HCT116 (cell line): ENCODE results near the gene GNG10. TPM values are rescaled to one million over a fixed set of nuclear protein-coding genes. Genes with fewer than 3 reads are reported as not detected.

Experiments used
- ATAC-seq: fragments of 200-7000 bp; cut with Tn5 transposase; 2 replicates; pipeline ENCODE4 v1.9.1; 2020; ENCODE audit warnings: mild to moderate bottlenecking, moderate library complexity
- BruUV-seq: library from RNA; stranded (reverse); fragments of 400-500 nt; replicated peaks from 2 replicates; lab custom pipeline; 2021; lab: Mats Ljungman, UMichigan
- CTCF ChIA-PET: fragments of 300-600 bp; sonication (Branson Sonifier 250); formaldehyde crosslinking; loops from one replicate; lab custom pipeline; 2021; ENCODE audit warnings: antibody characterized with exemption; lab: Charles Lee
- POLR2A ChIA-PET: fragments of 300-600, 350-600 bp; sonication (Branson Sonifier 250); formaldehyde crosslinking; loops from one replicate; lab custom pipeline; 2021; ENCODE audit warnings: antibody characterized with exemption; lab: Charles Lee
- RAD21 ChIA-PET, 2 experiments: fragments of 300-600 bp; sonication (Branson Sonifier 250); formaldehyde crosslinking; loops; one replicate each; lab custom pipeline; 2023; ENCODE audit warnings: low total read pairs in 2 of 2; ENCODE audit not compliant: uncharacterized antibody in 2 of 2, unreplicated experiment in 2 of 2, low non-redundant PET in 1 of 2; lab: Charles Lee
- DNase-seq: peaks from one replicate; pipeline ENCODE4 v3.0.0-alpha.2; 2010; ENCODE audit warnings: low read depth, low spot score
- H2AFZ ChIP-seq: fragments of 200-600 bp; shearing (Covaris generic), sonication (generic); 2 replicates; pipeline ENCODE4 v1.6.1; 2017; ENCODE audit warnings: low read depth, mixed run types, mixed read lengths, antibody characterized with exemption, low read length; ENCODE audit not compliant: poor library complexity, severe bottlenecking
- H3K27ac ChIP-seq: 2 replicates; pipeline ENCODE4 v1.5.1; 2012; ENCODE audit warnings: low read depth, low read length
- H3K27me3 ChIP-seq: fragments of 200-600 bp; sonication (generic); 2 replicates; pipeline ENCODE4 v1.6.1; 2016; ENCODE audit warnings: mixed run types, low read length, mixed read lengths; ENCODE audit not compliant: insufficient read depth
- H3K36me3 ChIP-seq, 2 experiments: fragments of 200-500 bp in 1 of 2; fragments of 200-600 bp in 1 of 2; sonication (Bioruptor generic) in 1 of 2; sonication (generic) in 1 of 2; 2 replicates each; pipeline versions ENCODE4 v1.5.1 to v1.6.1; 2014 to 2016; ENCODE audit warnings: low read length in 2 of 2, inconsistent platforms in 1 of 2, mixed read lengths in 1 of 2, mixed run types in 1 of 2; ENCODE audit not compliant: insufficient read depth in 2 of 2, control insufficient read depth in 1 of 2
- H3K4me1 ChIP-seq, 2 experiments: fragments of 200-600 bp in 1 of 2; sonication (generic) in 1 of 2; 2 replicates each; pipeline versions ENCODE4 v1.5.1 to v1.6.1; 2012 to 2017; ENCODE audit warnings: low read length in 2 of 2, inconsistent platforms in 1 of 2, mild to moderate bottlenecking in 1 of 2, mixed read lengths in 1 of 2, mixed run types in 1 of 2, moderate library complexity in 1 of 2; ENCODE audit not compliant: insufficient read depth in 2 of 2, control insufficient read depth in 1 of 2
- H3K4me2 ChIP-seq: fragments of 200-600 bp; sonication (generic); 2 replicates; pipeline ENCODE4 v1.6.1; 2017; ENCODE audit warnings: mixed run types, low read length, mixed read lengths
- H3K4me3 ChIP-seq, 2 experiments: fragments of 200-600 bp in 1 of 2; sonication (generic) in 1 of 2; replicated peaks in 1 of 2; 2 replicates each; pipeline ENCODE4 v1.5.1; 2011 to 2016; ENCODE audit warnings: low read length in 2 of 2, control low read depth in 1 of 2, low read depth in 1 of 2, mild to moderate bottlenecking in 1 of 2, mixed read lengths in 1 of 2, mixed run types in 1 of 2
- H3K79me2 ChIP-seq: fragments of 200-600 bp; sonication (generic); 2 replicates; pipeline ENCODE4 v1.6.1; 2017; ENCODE audit warnings: mild to moderate bottlenecking, mixed run types, low read length, moderate library complexity, mixed read lengths; ENCODE audit not compliant: insufficient read depth
- H3K9ac ChIP-seq: fragments of 200-600 bp; sonication (generic); 2 replicates; pipeline ENCODE4 v1.6.1; 2016; ENCODE audit warnings: low read length, mixed read lengths
- H3K9me2 ChIP-seq: fragments of 200-600 bp; sonication (generic), shearing (Covaris generic); 2 replicates; pipeline ENCODE4 v1.6.1; 2017; ENCODE audit warnings: mixed run types, mild to moderate bottlenecking, moderate library complexity; ENCODE audit not compliant: insufficient read depth
- H3K9me3 ChIP-seq, 2 experiments: fragments of 200-500 bp in 1 of 2; fragments of 200-600 bp in 1 of 2; sonication (Bioruptor generic) in 1 of 2; sonication (generic) in 1 of 2; 2 replicates each; pipeline ENCODE4 v1.6.1; 2014 to 2017; ENCODE audit warnings: low read length in 2 of 2, mixed read lengths in 2 of 2, inconsistent platforms in 1 of 2, low read depth in 1 of 2, mild to moderate bottlenecking in 1 of 2, mixed run types in 1 of 2, moderate library complexity in 1 of 2; ENCODE audit not compliant: control insufficient read depth in 1 of 2, insufficient read depth in 1 of 2
- H4K20me1 ChIP-seq: fragments of 200-600 bp; sonication (generic), shearing (Covaris generic); 2 replicates; pipeline ENCODE4 v1.6.1; 2017; ENCODE audit warnings: mixed run types, mild to moderate bottlenecking, moderate library complexity; ENCODE audit not compliant: insufficient read depth
- CEBPB ChIP-seq: IDR thresholded peaks from 2 replicates; pipeline ENCODE4 v1.6.1; 2012; ENCODE audit warnings: low read depth
- EGR1 ChIP-seq: IDR thresholded peaks from 2 replicates; pipeline ENCODE4 v1.6.1; 2012; ENCODE audit warnings: low read depth
- ELF1 ChIP-seq: IDR thresholded peaks from 2 replicates; pipeline ENCODE4 v1.6.1; 2012; ENCODE audit warnings: low read depth, borderline replicate concordance
- EZH2phosphoT487 ChIP-seq: fragments of 200-600 bp; IDR thresholded peaks from 2 replicates; pipeline ENCODE4 v1.6.1; 2018; ENCODE audit warnings: antibody characterized with exemption, borderline replicate concordance
- FOSL1 ChIP-seq: IDR thresholded peaks from 2 replicates; pipeline ENCODE4 v1.6.1; 2012; ENCODE audit warnings: low read depth
- JUND ChIP-seq: IDR thresholded peaks from 2 replicates; pipeline ENCODE4 v1.6.1; 2012
- POLR2A ChIP-seq: IDR thresholded peaks from 2 replicates; pipeline ENCODE4 v1.7.0; 2011; ENCODE audit warnings: borderline replicate concordance; ENCODE audit not compliant: insufficient read depth, insufficient read length; ENCODE audit errors: extremely low read depth
- POLR2AphosphoS5 ChIP-seq: IDR thresholded peaks from 2 replicates; pipeline ENCODE4 v1.6.1; 2011; ENCODE audit warnings: mild to moderate bottlenecking, low read depth, low read length, moderate library complexity
- RAD21 ChIP-seq: IDR thresholded peaks from 2 replicates; pipeline ENCODE4 v1.6.1; 2012; ENCODE audit warnings: low read depth, mild to moderate bottlenecking
- SIN3A ChIP-seq: IDR thresholded peaks from 2 replicates; pipeline ENCODE4 v1.6.1; 2012; ENCODE audit warnings: low read depth
- SP1 ChIP-seq: IDR thresholded peaks from 2 replicates; pipeline ENCODE4 v1.6.1; 2012; ENCODE audit warnings: low read depth
- SRF ChIP-seq: IDR thresholded peaks from 2 replicates; pipeline ENCODE4 v1.6.1; 2012; ENCODE audit warnings: low read depth
- TCF7L2 ChIP-seq: IDR thresholded peaks from 2 replicates; pipeline ENCODE4 v1.7.0; 2011; ENCODE audit warnings: borderline replicate concordance, inconsistent platforms; ENCODE audit not compliant: insufficient read depth, insufficient read length; ENCODE audit errors: extremely low read depth
- YY1 ChIP-seq: IDR thresholded peaks from 2 replicates; pipeline ENCODE4 v1.6.1; 2011; ENCODE audit warnings: low read length, low read depth, moderate library complexity, mild to moderate bottlenecking; ENCODE audit not compliant: insufficient replicate concordance; ENCODE audit errors: extremely low read depth
- ZFX ChIP-seq: fragments of 450-650 bp; IDR thresholded peaks from 2 replicates; pipeline ENCODE4 v1.6.1; 2017
- intact Hi-C: fragments of 100-400 bp; cut with micrococcal nuclease; formaldehyde crosslinking; loops from 2 replicates; pipeline ENCODE4 v1.10.0; 2022
- total RNA-seq: library from RNA; stranded (reverse); gene quantifications from one replicate; pipeline ENCODE4 v1.2.1, GENCODE V29; 2021; ENCODE audit not compliant: unreplicated experiment
- TF ChIP-seq, protein P1 (sequence below): IDR thresholded peaks from 2 replicates; pipeline ENCODE4 v1.6.1; 2011; ENCODE audit warnings: mild to moderate bottlenecking, low read length, moderate library complexity; ENCODE audit not compliant: insufficient replicate concordance; ENCODE audit errors: extremely low read depth
- TF ChIP-seq, protein P2 (sequence below): IDR thresholded peaks from 2 replicates; pipeline ENCODE4 v1.6.1; 2012
- TF ChIP-seq, protein P3 (sequence below): IDR thresholded peaks from 2 replicates; pipeline ENCODE4 v1.6.1; 2012; ENCODE audit warnings: low read depth

Gene GNG10
- total RNA-seq, 1 experiment from 2014 or later, result 46.8 TPM

DNA sequence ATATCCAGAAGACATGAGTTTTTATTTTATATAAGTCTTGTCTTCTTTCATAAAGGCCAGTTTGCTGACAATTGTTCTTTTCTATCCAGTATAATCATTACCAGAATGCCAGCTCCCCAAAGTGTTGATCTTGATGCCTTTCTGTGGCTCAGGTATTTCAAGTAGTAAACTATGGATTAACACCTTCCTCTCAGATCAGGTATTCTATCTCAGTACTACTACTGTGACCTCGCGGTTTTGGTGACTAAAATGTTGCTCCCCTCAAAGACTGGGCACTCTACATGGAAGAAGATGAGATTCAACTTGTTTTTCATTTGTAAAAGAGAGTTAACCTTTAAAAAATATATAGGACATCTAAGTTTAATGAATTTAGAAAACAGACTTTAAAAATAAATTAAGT is 58.1 kb downstream of the GNG10 start:
- no peak overlapping the region for H3K4me2 ChIP-seq
- no peak overlapping the region for H2AFZ ChIP-seq
- H3K4me1 ChIP-seq, result peaks cover 6 to 19% of the 10 kb centered on the region in 2 experiments; a peak in 3 of 4 replicates
- H3K27me3 ChIP-seq, result no peaks in the 10 kb centered on the region
- H3K79me2 ChIP-seq, result no peaks in the 10 kb centered on the region
- no peaks in the 10 kb centered on the region for H3K9me2 ChIP-seq
- DNase-seq (no peak), ATAC-seq (no peak)
- intact Hi-C loops, result loop anchor here (10.0 kb wide), 1 partner anchor 65 kb away; no protein-coding TSS in a partner anchor
- no peak overlapping the region for H3K4me3 ChIP-seq
- H3K9me3 ChIP-seq, result no peaks in the 10 kb centered on the region
- H4K20me1 ChIP-seq, result no peaks in the 10 kb centered on the region
- H3K9ac ChIP-seq, result no peak overlapping the region
- ChIA-PET RAD21 (no interaction called here), CTCF (no interaction called here), POLR2A (no interaction called here)
- no peaks in the 10 kb centered on the region for H3K36me3 ChIP-seq
- no peak for TF ChIP-seq ZFX
- TF ChIP-seq, protein P1, sequence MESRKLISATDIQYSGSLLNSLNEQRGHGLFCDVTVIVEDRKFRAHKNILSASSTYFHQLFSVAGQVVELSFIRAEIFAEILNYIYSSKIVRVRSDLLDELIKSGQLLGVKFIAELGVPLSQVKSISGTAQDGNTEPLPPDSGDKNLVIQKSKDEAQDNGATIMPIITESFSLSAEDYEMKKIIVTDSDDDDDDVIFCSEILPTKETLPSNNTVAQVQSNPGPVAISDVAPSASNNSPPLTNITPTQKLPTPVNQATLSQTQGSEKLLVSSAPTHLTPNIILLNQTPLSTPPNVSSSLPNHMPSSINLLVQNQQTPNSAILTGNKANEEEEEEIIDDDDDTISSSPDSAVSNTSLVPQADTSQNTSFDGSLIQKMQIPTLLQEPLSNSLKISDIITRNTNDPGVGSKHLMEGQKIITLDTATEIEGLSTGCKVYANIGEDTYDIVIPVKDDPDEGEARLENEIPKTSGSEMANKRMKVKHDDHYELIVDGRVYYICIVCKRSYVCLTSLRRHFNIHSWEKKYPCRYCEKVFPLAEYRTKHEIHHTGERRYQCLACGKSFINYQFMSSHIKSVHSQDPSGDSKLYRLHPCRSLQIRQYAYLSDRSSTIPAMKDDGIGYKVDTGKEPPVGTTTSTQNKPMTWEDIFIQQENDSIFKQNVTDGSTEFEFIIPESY, result no peak
- no peak for TF ChIP-seq JUND
- TF ChIP-seq FOSL1, result no peak
- TF ChIP-seq, protein P2, sequence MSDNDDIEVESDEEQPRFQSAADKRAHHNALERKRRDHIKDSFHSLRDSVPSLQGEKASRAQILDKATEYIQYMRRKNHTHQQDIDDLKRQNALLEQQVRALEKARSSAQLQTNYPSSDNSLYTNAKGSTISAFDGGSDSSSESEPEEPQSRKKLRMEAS, result no peak
- no peak for TF ChIP-seq SP1
- TF ChIP-seq SRF, result no peak
- no peak for TF ChIP-seq EZH2phosphoT487
- no peak for TF ChIP-seq CEBPB
- TF ChIP-seq POLR2AphosphoS5, result no peak
- no peak for TF ChIP-seq EGR1
- TF ChIP-seq TCF7L2, result no peak
- no peak for TF ChIP-seq ELF1
- no peak for TF ChIP-seq POLR2A
- no peak for TF ChIP-seq RAD21
- TF ChIP-seq SIN3A, result no peak
- TF ChIP-seq, protein P3, sequence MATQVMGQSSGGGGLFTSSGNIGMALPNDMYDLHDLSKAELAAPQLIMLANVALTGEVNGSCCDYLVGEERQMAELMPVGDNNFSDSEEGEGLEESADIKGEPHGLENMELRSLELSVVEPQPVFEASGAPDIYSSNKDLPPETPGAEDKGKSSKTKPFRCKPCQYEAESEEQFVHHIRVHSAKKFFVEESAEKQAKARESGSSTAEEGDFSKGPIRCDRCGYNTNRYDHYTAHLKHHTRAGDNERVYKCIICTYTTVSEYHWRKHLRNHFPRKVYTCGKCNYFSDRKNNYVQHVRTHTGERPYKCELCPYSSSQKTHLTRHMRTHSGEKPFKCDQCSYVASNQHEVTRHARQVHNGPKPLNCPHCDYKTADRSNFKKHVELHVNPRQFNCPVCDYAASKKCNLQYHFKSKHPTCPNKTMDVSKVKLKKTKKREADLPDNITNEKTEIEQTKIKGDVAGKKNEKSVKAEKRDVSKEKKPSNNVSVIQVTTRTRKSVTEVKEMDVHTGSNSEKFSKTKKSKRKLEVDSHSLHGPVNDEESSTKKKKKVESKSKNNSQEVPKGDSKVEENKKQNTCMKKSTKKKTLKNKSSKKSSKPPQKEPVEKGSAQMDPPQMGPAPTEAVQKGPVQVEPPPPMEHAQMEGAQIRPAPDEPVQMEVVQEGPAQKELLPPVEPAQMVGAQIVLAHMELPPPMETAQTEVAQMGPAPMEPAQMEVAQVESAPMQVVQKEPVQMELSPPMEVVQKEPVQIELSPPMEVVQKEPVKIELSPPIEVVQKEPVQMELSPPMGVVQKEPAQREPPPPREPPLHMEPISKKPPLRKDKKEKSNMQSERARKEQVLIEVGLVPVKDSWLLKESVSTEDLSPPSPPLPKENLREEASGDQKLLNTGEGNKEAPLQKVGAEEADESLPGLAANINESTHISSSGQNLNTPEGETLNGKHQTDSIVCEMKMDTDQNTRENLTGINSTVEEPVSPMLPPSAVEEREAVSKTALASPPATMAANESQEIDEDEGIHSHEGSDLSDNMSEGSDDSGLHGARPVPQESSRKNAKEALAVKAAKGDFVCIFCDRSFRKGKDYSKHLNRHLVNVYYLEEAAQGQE, result no peak
- TF ChIP-seq YY1, result no peak
- no TSS peak for BruUV-seq
- no peak overlapping the region for H3K27ac ChIP-seq
